Prostate gland (tissue), 2 donors: Measurements from ENCODE around the gene PLSCR2. TPM values are rescaled to one million over a fixed set of nuclear protein-coding genes. Genes with fewer than 3 reads are reported as not detected.
A peak's percentile ranks its signal among the peaks of the same experiment; 100 is the strongest.

Experiments used
- DNase-seq: peaks from one replicate; pipeline ENCODE4 v3.0.0-alpha.2; 2019; ENCODE audit warnings: low spot score
- H3K27ac ChIP-seq, 2 donors: fragments of 200-600 bp; sonication (generic); 2 replicates each; pipeline ENCODE4 v1.5.1; 2017 to 2019
- H3K27me3 ChIP-seq: fragments of 200-600 bp; sonication (generic); replicated peaks from 2 replicates; pipeline ENCODE4 v1.5.1; 2019; ENCODE audit not compliant: insufficient read depth
- H3K36me3 ChIP-seq, 2 donors: fragments of 200-600 bp; sonication (generic); 1 replicate in 1 of 2; 2 replicates in 1 of 2; pipeline versions ENCODE4 v1.5.1 to v1.8.1; 2017 to 2019
- H3K4me1 ChIP-seq: fragments of 200-600 bp; sonication (generic); replicated peaks from 2 replicates; pipeline ENCODE4 v1.5.1; 2019
- H3K4me3 ChIP-seq, 2 donors: fragments of 200-600 bp; sonication (generic); 2 replicates each; pipeline ENCODE4 v1.5.1; 2017 to 2019
- H3K9me3 ChIP-seq: fragments of 200-600 bp; sonication (generic); 2 replicates; pipeline ENCODE4 v1.5.1; 2017
- POLR2A ChIP-seq: fragments of 450-650 bp; IDR thresholded peaks from one replicate; pipeline ENCODE4 v1.6.1; 2016; ENCODE audit warnings: antibody characterized with exemption, mild to moderate bottlenecking
- POLR2AphosphoS5 ChIP-seq: sonication (generic); formaldehyde crosslinking; IDR thresholded peaks from one replicate; pipeline ENCODE4 v1.6.1; 2017; ENCODE audit warnings: antibody characterized with exemption
- WGBS: methylation state at CpG from one replicate; pipeline ENCODE4 v1.1.5; 2018; 5-methylcytosine and 5-hydroxymethylcytosine counted together
- intact Hi-C: fragments of 100-400 bp; cut with DNase I; formaldehyde crosslinking; loops from one replicate; pipeline ENCODE4 v1.14.2; 2022
- total RNA-seq, 2 donors: library from RNA; depleted of rRNA; stranded (reverse); fragments of >200 nt; gene quantifications; one replicate each; pipeline ENCODE4 v1.1.0, GENCODE V29; 2016
- TF ChIP-seq, protein P1 (sequence below), 4 experiments: fragments of 200-600 bp in 2 of 4; fragments of 450-650 bp in 2 of 4; sonication (generic) in 2 of 4; IDR thresholded peaks; 1 replicate in 3 of 4; 2 replicates in 1 of 4; pipeline ENCODE4 v1.5.1; 2016 to 2019; ENCODE audit warnings: antibody characterized with exemption in 4 of 4, mild to moderate bottlenecking in 2 of 4, moderate library complexity in 2 of 4

PLSCR2 gene
- total RNA-seq, 2 donors from 2014 or later, result 0.51 TPM; not detected in 1

DNA sequence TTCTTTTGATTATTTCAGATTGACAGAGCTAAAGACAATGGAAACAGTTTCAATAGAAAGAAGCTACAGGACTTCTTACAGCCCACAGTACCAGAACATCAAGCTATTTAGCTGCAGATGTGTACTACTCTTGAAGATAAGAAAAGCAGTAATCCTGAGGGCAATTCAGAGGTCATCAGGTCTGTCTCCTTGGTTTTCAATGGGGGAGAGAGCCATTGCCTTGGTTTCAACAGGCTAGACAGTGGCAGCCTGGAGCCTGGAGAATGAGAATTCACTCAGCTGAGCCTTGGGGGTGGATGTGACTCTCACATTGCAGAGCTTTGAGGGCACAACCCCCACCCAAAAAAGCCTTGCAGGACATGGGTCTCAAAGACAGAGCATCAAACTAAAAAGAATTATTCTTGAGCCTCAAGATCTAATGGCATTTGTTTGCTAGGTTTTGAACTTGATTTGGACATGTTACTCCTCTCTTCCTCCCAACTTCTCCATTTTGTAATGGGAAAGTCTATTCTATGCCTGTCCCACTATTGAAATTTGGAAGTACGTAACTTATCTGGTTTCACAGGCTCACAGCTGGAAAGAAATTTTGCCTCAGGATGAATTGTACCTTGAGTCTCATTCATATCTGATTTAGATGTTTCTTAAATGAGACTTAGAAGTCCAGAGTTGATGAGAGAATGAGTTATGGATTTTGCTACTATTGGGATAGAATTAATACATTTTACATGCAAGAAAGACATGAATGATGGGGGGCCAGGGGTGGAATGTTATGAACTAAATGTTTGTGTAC, 38.2 kb upstream of the PLSCR2 start:
- Histone ChIP-seq H3K4me1 (no peaks in the 10 kb centered on the region), H3K9me3 (no peaks in the 10 kb centered on the region), H3K36me3 (no peaks in the 10 kb centered on the region), H3K27ac (no peak overlapping the region), H3K4me3 (no peak overlapping the region), H3K27me3 (no peaks in the 10 kb centered on the region)
- intact Hi-C loops, result no loop called here
- DNase-seq, result no peak
- TF ChIP-seq, protein P1, sequence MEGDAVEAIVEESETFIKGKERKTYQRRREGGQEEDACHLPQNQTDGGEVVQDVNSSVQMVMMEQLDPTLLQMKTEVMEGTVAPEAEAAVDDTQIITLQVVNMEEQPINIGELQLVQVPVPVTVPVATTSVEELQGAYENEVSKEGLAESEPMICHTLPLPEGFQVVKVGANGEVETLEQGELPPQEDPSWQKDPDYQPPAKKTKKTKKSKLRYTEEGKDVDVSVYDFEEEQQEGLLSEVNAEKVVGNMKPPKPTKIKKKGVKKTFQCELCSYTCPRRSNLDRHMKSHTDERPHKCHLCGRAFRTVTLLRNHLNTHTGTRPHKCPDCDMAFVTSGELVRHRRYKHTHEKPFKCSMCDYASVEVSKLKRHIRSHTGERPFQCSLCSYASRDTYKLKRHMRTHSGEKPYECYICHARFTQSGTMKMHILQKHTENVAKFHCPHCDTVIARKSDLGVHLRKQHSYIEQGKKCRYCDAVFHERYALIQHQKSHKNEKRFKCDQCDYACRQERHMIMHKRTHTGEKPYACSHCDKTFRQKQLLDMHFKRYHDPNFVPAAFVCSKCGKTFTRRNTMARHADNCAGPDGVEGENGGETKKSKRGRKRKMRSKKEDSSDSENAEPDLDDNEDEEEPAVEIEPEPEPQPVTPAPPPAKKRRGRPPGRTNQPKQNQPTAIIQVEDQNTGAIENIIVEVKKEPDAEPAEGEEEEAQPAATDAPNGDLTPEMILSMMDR (IDR thresholded peaks at IDR 0.05), result no peak
- TF ChIP-seq POLR2AphosphoS5, result no peak
- TF ChIP-seq POLR2A, result no peak
- 82% methylated on average over 1 of the region's 1 CpG for WGBS

DNA sequence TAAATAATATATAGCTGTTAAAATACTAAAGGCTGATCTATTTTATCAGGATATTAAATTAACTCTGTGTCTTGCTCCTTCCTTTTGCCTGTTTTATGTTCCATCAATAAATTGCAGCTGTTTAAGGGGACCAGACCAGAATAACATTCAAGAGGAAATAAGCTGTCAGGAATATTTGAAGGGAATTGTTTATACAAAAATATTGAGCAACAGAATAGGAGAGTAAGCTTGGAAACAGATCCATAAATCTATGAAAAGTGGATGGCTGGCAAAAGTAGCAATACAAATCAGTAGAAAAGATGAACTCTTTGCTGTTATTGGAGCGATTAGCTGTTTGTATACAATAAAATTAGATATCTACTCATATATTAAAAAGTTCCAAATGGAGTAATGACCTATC, 36.2 kb upstream of the PLSCR2 start:
- H3K9me3 ChIP-seq, result no peaks in the 10 kb centered on the region

DNA sequence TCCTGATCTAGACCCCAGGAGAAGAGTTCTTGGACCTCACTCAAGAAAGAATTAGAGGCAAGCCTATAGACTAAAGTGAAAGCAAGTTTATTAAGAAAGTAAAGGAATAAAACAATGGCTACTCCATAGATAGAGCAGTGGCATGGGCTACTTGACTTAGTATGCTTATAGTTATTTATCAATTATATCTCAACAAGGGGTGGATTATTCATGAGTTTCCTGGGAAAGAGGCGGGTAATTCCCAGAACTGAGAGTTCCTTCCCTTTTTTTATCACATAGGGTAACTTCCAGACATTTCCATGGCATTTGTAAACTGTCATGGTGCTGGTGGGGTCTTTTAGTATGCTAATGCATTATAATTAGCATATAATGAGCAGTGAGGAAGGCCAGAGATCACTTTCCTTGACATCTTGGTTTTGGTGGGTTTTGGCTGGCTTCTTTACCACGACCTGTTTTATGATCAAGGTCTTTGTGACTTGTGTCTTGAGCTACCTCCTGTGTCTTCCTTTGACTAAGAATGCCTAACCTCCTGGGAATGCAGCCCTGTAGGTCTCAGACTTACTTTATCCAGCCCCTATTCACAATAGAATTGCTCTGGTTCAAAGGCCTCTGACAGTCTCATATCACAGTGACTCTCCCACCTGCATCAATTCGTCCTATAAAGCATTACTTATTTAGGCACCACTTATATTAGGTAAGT, 35.3 kb upstream of the PLSCR2 start:
- no peaks in the 10 kb centered on the region for H3K9me3 ChIP-seq
- H3K4me1 ChIP-seq, result peaks cover 2% of the 10 kb centered on the region
- 72% methylated on average over 3 of the region's 3 CpGs for WGBS
- no peak for TF ChIP-seq POLR2A
- TF ChIP-seq, protein P1 (IDR thresholded peaks at IDR 0.05), result no peak
- no peak for TF ChIP-seq POLR2AphosphoS5
- intact Hi-C loops, result no loop called here
- H3K27me3 ChIP-seq, result no peaks in the 10 kb centered on the region
- no peak overlapping the region for H3K4me3 ChIP-seq
- no peak overlapping the region for H3K27ac ChIP-seq
- H3K36me3 ChIP-seq, result no peaks in the 10 kb centered on the region
- DNase-seq, result no peak

More for the DNA sequence above, 36.2 kb upstream of the PLSCR2 start:
- no peak for DNase-seq
- Histone ChIP-seq H3K4me1 (no peaks in the 10 kb centered on the region), H3K27me3 (no peaks in the 10 kb centered on the region), H3K4me3 (no peak overlapping the region), H3K36me3 (no peaks in the 10 kb centered on the region), H3K27ac (no peak overlapping the region)
- no peak for TF ChIP-seq POLR2AphosphoS5
- no peak for TF ChIP-seq POLR2A
- TF ChIP-seq, protein P1 (IDR thresholded peaks at IDR 0.05), result no peak
- WGBS, result 77% methylated on average over 1 of the region's 1 CpG
- intact Hi-C loops, result no loop called here

DNA sequence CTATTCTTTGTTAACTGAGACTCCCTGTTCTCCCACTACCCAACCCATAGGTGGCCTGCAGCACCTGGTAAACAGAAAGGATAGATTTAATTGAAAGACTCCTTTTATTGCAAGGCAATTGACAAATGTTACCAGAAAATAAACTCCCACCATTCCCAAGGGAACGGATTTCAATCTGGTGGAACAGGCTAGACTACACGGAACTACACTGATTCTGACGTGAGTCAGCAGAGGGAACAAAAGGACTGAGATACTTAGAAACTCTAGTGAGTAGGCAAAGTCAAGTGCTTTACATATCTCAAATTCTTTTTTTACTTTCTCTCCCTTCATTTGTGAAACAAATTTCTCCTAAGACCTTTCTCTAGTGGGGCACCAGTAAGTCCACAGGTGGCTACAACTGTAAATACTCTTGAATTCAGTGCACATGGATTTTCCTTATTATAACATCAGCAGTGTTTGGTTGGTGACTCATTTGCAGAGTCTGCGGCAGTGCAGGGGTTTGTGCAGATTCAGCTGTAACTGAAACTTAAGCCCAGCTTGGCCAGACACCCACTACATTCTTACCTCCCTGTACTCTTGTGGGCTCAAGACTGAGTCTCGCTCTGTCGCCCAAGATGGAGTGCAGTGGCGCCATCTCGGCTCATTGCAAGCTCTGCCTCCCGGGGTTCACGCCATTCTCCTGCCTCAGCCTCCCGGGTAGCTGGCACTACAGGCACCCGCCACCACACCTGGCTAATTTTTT, 34.3 kb upstream of the PLSCR2 start:
- H3K27me3 ChIP-seq, result no peaks in the 10 kb centered on the region
- H3K36me3 ChIP-seq, result no peaks in the 10 kb centered on the region
- peaks cover 2% of the 10 kb centered on the region for H3K4me1 ChIP-seq
- intact Hi-C loops, result no loop called here
- H3K27ac ChIP-seq, result peak overlapping the region in 1 of 2 donors; percentile 55
- peak; percentile 37 for DNase-seq
- TF ChIP-seq POLR2AphosphoS5 (peak; percentile 64), POLR2A (no peak)
- H3K9me3 ChIP-seq, result no peaks in the 10 kb centered on the region
- H3K4me3 ChIP-seq, result no peak overlapping the region
- WGBS, result 75% methylated on average over 11 of the region's 12 CpGs

DNA sequence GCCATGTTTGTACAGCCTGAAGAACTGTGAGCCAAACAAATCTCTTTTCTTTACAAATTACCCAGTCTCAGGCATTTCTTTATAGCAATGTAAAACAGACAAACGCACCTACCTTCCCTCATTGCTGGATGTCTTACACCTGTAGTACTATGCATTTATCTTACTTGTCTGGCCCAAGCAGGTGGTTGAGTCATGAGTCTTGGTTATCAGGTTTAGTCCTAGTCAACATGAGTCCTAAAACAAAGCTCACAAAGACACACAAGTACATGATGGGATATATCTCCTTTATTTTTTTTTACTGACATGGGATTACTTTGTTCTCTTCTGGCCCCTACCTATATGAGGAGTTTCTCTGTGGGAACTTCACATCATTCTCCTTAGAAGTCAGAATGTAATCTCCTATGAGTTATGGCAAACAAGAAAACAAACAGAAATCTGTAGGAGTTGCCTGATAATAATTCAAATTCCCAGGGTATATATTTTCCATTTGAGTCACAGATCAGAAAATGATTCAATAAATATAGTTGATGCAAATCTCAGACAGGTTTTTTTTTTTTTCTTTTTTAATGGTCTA, 33.6 kb upstream of the PLSCR2 start:
- Histone ChIP-seq H3K9me3 (no peaks in the 10 kb centered on the region), H3K27me3 (no peaks in the 10 kb centered on the region), H3K36me3 (no peaks in the 10 kb centered on the region), H3K27ac (no peak overlapping the region), H3K4me1 (peaks cover 2% of the 10 kb centered on the region), H3K4me3 (no peak overlapping the region)
- intact Hi-C loops, result no loop called here
- no peak for TF ChIP-seq POLR2A
- TF ChIP-seq, protein P1 (IDR thresholded peaks at IDR 0.05), result no peak
- TF ChIP-seq POLR2AphosphoS5, result no peak
- DNase-seq, result no peak
- 56% methylated on average over 1 of the region's 1 CpG for WGBS
